HEK293T (cell line): ENCODE data around the gene AGBL1.

Source experiments
- BHLHE40 ChIP-seq: fragments of 450-650 bp; IDR thresholded peaks from 2 replicates; pipeline ENCODE4 v1.6.1; 2016; ENCODE audit warnings: mild to moderate bottlenecking, moderate library complexity, borderline replicate concordance
- FOXK2 ChIP-seq: fragments of 450-650 bp; IDR thresholded peaks from 2 replicates; pipeline ENCODE4 v1.6.1; 2016; ENCODE audit warnings: mild to moderate bottlenecking
- HDGF ChIP-seq: fragments of 450-650 bp; IDR thresholded peaks from 2 replicates; pipeline ENCODE4 v1.6.1; 2017; ENCODE audit warnings: antibody characterized with exemption, borderline replicate concordance
- SP1 ChIP-seq: fragments of 450-650 bp; IDR thresholded peaks from 2 replicates; pipeline ENCODE4 v1.6.1; 2017
- TF ChIP-seq, protein P1 (sequence below): fragments of 450-650 bp; IDR thresholded peaks from 2 replicates; pipeline ENCODE4 v1.6.1; 2016

DNA sequence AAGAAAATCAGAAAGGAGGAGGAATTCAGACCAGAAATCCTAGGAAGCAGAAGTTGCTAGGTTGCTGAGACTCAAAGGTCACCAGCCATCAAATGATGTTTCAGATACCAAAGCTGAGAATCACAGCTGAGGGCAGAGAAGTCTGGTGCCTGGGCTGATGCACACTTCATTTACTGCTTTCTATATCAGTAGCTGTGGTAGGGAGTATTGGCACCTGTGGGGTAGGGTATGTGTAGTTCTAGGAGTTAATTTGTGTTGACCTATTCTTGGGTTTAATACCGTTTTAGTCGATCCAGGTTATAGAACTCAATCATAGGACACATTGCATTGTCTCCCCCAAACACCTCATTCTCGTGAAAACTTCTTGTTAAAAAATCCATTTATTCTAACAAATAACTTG, 529.6 kb downstream of the AGBL1 start:
- TF ChIP-seq BHLHE40 (no peak), FOXK2 (no peak), HDGF (no peak), SP1 (no peak)
- TF ChIP-seq, protein P1, sequence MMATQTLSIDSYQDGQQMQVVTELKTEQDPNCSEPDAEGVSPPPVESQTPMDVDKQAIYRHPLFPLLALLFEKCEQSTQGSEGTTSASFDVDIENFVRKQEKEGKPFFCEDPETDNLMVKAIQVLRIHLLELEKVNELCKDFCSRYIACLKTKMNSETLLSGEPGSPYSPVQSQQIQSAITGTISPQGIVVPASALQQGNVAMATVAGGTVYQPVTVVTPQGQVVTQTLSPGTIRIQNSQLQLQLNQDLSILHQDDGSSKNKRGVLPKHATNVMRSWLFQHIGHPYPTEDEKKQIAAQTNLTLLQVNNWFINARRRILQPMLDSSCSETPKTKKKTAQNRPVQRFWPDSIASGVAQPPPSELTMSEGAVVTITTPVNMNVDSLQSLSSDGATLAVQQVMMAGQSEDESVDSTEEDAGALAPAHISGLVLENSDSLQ: no peak
